Mammary epithelial cell (primary cell): Measurements from ENCODE around the gene BPIFB4.

Experiments used
- EZH2 ChIP-seq: IDR thresholded peaks from 2 replicates; pipeline ENCODE4 v1.6.1; 2012; ENCODE audit warnings: low read length, inconsistent platforms, borderline replicate concordance
- TF ChIP-seq, protein P1 (sequence below), 2 donors: IDR thresholded peaks in 1 of 2; conservative IDR thresholded peaks in 1 of 2; 2 replicates each; pipeline ENCODE4 v1.5.1; 2011 to 2012; ENCODE audit warnings: inconsistent platforms in 2 of 2, low read length in 2 of 2, mild to moderate bottlenecking in 2 of 2, control low read depth in 1 of 2, low read depth in 1 of 2; ENCODE audit not compliant: insufficient read depth in 1 of 2; ENCODE audit errors: extremely low read depth in 1 of 2

DNA sequence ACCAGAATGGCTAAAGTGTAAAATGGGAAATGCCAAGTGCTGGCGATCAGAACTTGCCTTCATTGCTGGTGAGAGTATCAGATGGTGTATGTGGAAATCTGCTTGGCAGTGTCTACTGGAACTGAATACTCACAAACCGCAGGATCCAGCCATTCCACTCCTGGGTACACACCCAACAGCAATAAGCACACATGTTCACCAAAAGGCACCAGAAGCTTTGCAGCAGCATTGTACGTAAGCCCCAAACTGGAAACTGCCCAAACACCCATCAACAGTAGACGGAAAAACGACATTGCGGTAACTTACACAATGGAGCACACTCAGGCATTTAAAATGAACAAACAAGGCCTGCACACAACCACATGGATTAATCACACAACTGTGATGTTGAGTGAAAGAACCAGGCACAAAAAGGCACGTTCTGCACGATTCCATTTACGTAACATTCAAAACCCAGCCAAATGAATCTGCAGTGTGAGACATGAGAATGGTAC lies 51.2 kb downstream of the BPIFB4 start:
- TF ChIP-seq, protein P1, sequence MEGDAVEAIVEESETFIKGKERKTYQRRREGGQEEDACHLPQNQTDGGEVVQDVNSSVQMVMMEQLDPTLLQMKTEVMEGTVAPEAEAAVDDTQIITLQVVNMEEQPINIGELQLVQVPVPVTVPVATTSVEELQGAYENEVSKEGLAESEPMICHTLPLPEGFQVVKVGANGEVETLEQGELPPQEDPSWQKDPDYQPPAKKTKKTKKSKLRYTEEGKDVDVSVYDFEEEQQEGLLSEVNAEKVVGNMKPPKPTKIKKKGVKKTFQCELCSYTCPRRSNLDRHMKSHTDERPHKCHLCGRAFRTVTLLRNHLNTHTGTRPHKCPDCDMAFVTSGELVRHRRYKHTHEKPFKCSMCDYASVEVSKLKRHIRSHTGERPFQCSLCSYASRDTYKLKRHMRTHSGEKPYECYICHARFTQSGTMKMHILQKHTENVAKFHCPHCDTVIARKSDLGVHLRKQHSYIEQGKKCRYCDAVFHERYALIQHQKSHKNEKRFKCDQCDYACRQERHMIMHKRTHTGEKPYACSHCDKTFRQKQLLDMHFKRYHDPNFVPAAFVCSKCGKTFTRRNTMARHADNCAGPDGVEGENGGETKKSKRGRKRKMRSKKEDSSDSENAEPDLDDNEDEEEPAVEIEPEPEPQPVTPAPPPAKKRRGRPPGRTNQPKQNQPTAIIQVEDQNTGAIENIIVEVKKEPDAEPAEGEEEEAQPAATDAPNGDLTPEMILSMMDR (conservative IDR thresholded peaks at IDR 0.05 in 1 of 2, IDR thresholded peaks at IDR 0.05 in 1 of 2; ENCODE audit: extremely low read depth in 1 of 2, insufficient read depth in 1 of 2, low read depth in 1 of 2, low read length in 2 of 2), result no peak
- no peak for TF ChIP-seq EZH2
